Mesodermal cell (in vitro differentiated cells): Measurements from ENCODE around the gene TMEM91. TPM values are rescaled to one million over a fixed set of nuclear protein-coding genes. Genes with fewer than 3 reads are reported as not detected.
A peak's percentile ranks its signal among the peaks of the same experiment; 100 is the strongest.

ENCODE experiments used
- H3K27ac ChIP-seq: 2 replicates; pipeline ENCODE4 v1.7.0; 2013; ENCODE audit warnings: mild to moderate bottlenecking, low read depth, low read length, moderate library complexity; ENCODE audit not compliant: severe bottlenecking
- H3K36me3 ChIP-seq: 2 replicates; pipeline ENCODE4 v1.7.1; 2013; ENCODE audit warnings: mild to moderate bottlenecking, low read length, moderate library complexity; ENCODE audit not compliant: control insufficient read depth, insufficient read depth
- H3K4me1 ChIP-seq: one replicate; pipeline ENCODE4 v1.7.1; 2013; ENCODE audit warnings: mild to moderate bottlenecking, low read length; ENCODE audit not compliant: insufficient read depth, control insufficient read depth, poor library complexity, severe bottlenecking
- H3K4me3 ChIP-seq: 2 replicates; pipeline ENCODE4 v1.7.0; 2013; ENCODE audit warnings: low read length, control low read depth, mild to moderate bottlenecking; ENCODE audit not compliant: insufficient read depth, poor library complexity, severe bottlenecking; ENCODE audit errors: extremely low read depth
- H3K9me3 ChIP-seq: 2 replicates; pipeline ENCODE4 v1.7.1; 2013; ENCODE audit warnings: mild to moderate bottlenecking, low read length, moderate library complexity; ENCODE audit not compliant: control insufficient read depth
- WGBS, 2 experiments: methylation state at CpG; one replicate each; pipeline ENCODE4 v1.1.5; 2013; ENCODE audit warnings: missing lambda C conversion rate in 2 of 2; ENCODE audit not compliant: insufficient coverage in 2 of 2; 5-methylcytosine and 5-hydroxymethylcytosine counted together
- polyA plus RNA-seq, 2 experiments: library from polyadenylated mRNA; stranded (reverse); fragments of 50-300 nt; gene quantifications; one replicate each; pipeline ENCODE4 v1.2.3, GENCODE V29; 2013

The TMEM91 gene
- 11.1 TPM for polyA plus RNA-seq (2013, experiment 1 of 2)
- 7.8 TPM for polyA plus RNA-seq (2013, experiment 2 of 2)

DNA sequence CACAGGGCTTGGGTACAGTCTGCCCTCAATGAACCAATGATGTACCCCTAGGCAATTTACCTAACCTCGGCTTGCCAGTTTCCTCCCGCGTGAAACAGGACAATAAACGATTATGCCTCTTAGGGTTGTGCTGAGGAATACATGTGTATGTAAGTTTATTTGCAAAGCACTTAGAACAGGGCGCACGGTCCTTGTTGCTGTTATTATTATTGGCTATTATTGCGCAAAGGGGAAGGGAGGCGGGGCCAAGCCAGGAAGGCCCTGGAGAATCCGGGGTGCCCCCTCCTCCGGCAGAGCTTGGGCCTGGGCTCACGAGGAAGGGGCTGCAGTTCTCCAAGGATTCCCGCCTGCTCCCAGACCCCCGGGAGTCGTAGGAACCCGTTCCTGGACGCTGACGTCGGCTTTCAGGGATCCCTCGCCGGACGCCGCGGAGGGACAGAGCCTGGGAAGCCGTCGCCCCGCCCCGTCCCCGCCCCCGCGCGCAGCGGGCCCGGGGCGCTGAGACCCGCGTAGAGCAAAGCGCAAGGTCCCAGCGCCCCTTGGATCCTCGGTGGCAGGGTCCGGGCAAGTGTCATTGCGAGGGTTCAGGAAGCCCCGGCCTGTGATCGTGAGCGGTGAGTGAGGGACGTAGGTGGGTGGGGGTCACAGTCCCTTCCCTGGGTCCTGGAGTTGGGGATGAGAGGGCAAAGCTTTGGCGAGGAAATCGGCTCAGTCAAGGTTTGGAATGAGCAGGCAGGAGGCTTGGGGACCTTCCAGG is at the start of gene TMEM91:
TMEM91 (plus strand) TSS at position 293 of the 757 bp plus-strand sequence. CDS start 1,777 bp downstream, outside the sequence.
- peak within 1 kb of the TSS; percentile 29 for H3K27ac ChIP-seq
- no peaks in the 10 kb centered on the region for H3K4me1 ChIP-seq
- peak within 1 kb of the TSS; percentile 44 for H3K4me3 ChIP-seq
- H3K9me3 ChIP-seq, result no peaks in the 10 kb centered on the region
- peaks cover 3% of the 10 kb centered on the region for H3K36me3 ChIP-seq
- 4 to 6% methylated on average over 34 to 45 of the region's 47 CpGs for WGBS, 2 experiments

DNA sequence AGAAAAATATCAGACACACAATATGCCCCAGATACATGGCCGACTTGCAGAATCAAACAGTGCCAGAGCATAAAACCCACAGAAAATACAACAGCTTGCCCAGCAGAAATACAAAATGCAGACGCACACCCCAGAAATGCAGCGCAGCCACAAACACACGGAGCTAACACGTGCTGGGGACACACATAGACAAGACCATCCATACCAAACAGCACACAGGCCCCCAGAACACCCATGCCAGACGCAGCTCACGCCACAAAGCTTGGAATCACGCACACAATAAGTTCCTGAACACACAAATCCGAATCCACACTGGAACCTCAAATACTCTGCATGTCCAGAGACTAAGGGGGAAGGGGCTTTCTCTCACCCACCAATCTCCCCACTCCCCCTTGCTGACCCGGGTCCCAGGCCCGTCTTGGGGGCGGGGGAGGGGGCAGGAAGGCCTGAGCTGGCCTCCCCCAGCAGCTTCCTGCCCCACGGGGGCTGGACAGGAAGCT is 49.2 kb upstream of the TMEM91 start:
- Histone ChIP-seq H3K9me3 (no peaks in the 10 kb centered on the region), H3K4me1 (peaks cover 63% of the 10 kb centered on the region), H3K36me3 (peaks cover 55% of the 10 kb centered on the region), H3K27ac (peak overlapping the region; percentile 99), H3K4me3 (no peak overlapping the region)
- WGBS, 2 experiments, result 66 to 78% methylated on average over 5 to 7 of the region's 13 CpGs

DNA sequence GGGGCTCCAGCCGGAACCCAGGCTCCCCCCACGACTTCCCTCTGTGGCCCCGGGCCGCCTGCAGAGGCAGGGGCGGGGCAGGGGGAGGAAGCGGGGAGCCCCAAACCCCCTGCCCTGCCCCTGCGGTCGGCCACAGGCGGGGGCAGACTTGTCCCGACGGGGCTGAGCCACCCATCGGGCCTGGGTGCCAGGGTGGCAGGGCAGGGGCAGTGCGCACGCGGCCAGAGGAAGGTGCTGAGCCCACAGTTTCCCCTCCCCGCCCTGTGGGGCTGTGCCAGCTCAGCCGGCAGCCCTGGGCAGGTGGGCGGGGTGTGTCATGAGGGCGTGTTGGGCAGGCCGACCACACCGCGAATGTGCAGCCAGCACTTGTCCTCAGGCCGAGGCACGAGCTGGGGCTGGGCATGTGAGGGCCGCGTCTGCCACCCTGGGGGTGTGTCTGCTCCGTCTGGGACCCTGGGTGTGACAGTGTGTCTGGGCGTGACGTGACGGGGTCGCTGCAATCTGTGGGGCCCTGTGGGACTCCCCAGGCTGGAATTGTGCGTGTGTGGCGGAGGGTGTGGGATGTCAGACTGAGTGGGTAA is 48.7 kb upstream of the TMEM91 start:
- peak overlapping the region; percentile 99 for H3K27ac ChIP-seq
- 75 to 79% methylated on average over 21 to 29 of the region's 33 CpGs for WGBS, 2 experiments
- H3K9me3 ChIP-seq, result no peaks in the 10 kb centered on the region
- H3K36me3 ChIP-seq, result peaks cover 55% of the 10 kb centered on the region
- H3K4me3 ChIP-seq, result no peak overlapping the region
- peaks cover 58% of the 10 kb centered on the region for H3K4me1 ChIP-seq

DNA sequence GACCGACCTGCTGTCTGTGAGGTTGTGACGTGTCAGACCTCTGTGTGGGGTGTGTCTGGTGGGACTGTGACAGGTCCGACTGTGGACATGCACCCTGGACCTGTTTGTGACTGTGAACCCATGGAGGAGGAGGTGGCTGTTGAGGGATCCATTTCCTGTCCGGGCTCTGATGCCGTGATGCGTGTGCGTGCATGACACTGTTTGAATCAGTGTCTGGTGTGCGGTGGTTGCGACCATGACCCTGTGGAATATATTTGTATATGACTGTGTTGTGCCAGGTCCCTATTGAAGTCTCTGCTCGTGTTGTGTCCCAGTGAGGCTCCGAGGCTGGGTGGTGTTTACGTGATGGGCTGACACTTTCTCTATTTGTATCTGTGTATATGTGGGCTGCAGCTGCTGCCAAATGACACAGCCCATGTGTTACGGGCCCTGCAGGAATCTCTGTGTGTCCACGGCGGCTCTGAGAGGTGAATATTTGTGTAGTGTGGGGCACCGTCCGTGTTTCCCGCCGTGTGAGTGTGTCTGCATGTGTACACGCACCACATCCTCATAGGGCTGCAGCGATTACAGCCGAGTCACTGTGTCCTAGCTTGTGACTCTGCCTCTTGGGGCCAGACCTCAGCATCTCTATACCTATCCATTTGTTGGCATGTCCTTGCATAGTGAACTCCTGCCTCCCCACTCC is 48.0 kb upstream of the TMEM91 start:
- WGBS, 2 experiments, result 93 to 95% methylated on average over 20 to 22 of the region's 22 CpGs
- no peaks in the 10 kb centered on the region for H3K9me3 ChIP-seq
- peaks cover 60% of the 10 kb centered on the region for H3K36me3 ChIP-seq
- H3K4me1 ChIP-seq, result peaks cover 51% of the 10 kb centered on the region
- H3K27ac ChIP-seq, result peak overlapping the region; percentile 99
- H3K4me3 ChIP-seq, result no peak overlapping the region

DNA sequence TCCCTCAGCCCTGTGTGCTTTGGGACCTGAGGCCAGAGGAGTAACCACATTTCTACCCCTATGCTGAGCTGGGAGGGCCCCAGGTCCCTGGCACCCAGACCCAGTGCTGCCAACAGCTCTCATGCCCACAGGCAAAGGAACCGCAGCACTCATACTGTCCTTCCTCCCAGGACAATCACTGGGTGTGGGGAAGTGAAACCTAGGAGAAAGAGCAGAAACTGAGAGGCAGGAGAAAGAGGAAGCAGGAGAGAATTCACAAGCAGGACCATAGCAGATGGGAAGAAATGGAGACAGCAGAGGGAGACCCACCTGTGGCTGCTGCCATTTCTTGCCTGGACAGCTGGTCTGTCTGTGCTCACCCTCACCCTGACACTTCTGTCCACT is 47.5 kb upstream of the TMEM91 start:
- Histone ChIP-seq H3K27ac (peak overlapping the region; percentile 99), H3K9me3 (no peaks in the 10 kb centered on the region), H3K4me3 (no peak overlapping the region), H3K4me1 (peaks cover 48% of the 10 kb centered on the region), H3K36me3 (peaks cover 65% of the 10 kb centered on the region)
- no CpG with 5 or more reads among the region's 1 CpG for WGBS, 2 experiments

DNA sequence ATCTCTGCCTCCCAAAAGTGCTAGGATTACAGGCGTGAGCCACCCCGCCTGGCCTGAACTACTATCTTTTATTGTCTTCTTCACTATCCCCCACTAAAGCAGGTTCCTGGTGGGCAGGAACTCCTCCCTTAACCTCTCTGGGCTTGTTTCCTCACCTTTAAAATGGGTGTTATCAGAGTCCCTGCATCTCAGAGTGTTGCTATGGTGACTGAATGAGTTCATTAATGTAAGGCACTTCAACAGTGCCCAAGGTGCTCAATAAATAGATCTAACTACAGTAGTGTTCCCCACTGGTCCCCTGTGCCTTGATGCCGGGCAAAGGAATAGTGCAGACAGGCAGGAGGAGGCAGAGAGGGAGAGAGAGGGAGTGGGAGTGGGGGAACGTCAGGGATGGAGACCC is 45.9 kb upstream of the TMEM91 start:
- Histone ChIP-seq H3K4me3 (no peak overlapping the region), H3K9me3 (no peaks in the 10 kb centered on the region)
- WGBS, 2 experiments, result 93 to 100% methylated on average over 3 of the region's 4 CpGs

DNA sequence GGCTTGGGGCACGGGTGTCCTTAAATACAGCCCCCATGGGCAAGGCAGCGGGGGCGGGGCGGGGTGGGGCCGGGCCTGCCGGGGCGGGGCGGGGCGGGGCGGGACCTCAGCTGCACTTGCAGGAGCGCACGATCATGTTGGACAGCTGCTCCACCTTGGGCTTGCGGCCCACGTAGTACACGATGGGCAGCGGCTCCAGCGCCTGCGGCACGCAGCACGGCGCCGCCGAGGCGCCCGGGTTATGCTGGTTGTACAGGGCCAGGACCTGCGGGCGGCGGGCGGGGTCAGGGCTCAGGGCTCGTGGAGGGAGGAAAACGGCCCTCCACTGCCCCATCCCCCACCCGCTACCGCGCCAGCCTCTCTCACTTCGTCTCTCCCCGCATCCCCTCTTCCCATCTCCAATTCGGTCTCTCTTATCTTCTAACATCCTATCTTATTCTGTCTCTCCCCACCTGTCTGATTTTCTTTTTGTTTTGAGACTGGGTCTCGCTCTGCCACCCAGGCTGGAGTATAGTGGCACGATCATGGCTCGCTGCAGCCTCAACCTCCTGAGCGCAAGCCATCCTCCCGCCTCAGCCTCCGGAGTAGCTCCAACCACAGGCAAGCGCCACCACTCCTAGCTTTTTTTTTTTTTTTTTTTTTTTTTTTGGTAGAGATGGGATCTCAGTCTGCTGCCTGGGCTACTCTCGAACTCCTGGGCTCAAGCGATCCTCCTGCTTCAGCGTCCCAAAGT is 45.2 kb upstream of the TMEM91 start:
- 94 to 95% methylated on average over 22 to 35 of the region's 47 CpGs for WGBS, 2 experiments
- Histone ChIP-seq H3K9me3 (no peaks in the 10 kb centered on the region), H3K4me3 (no peak overlapping the region), H3K36me3 (peaks cover 79% of the 10 kb centered on the region), H3K27ac (no peak overlapping the region), H3K4me1 (peaks cover 33% of the 10 kb centered on the region)

More for the DNA sequence above, 45.9 kb upstream of the TMEM91 start:
- Histone ChIP-seq H3K27ac (no peak overlapping the region), H3K36me3 (peaks cover 74% of the 10 kb centered on the region), H3K4me1 (peaks cover 40% of the 10 kb centered on the region)

DNA sequence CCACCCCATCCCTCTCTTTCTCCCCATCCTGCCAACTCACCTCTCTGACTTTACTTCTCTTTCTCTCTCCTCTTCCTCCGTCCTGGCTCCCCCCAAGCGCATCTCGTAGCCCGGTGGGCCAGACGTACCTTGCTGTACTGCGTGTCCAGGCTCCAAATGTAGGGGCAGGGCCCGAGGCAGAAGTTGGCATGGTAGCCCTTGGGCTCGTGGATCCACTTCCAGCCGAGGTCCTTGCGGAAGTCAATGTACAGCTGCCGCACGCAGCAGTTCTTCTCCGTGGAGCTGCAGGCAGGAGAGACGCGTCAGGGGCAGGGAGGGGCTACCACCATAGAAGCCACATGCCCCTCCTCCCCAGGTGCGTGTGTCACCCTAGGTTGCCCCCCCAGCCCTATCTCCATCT is 44.3 kb upstream of the TMEM91 start:
- no peak overlapping the region for H3K27ac ChIP-seq
- H3K4me3 ChIP-seq, result no peak overlapping the region
- 94 to 96% methylated on average over 14 to 16 of the region's 16 CpGs for WGBS, 2 experiments
- H3K9me3 ChIP-seq, result no peaks in the 10 kb centered on the region
- H3K4me1 ChIP-seq, result peaks cover 24% of the 10 kb centered on the region
- peaks cover 85% of the 10 kb centered on the region for H3K36me3 ChIP-seq

DNA sequence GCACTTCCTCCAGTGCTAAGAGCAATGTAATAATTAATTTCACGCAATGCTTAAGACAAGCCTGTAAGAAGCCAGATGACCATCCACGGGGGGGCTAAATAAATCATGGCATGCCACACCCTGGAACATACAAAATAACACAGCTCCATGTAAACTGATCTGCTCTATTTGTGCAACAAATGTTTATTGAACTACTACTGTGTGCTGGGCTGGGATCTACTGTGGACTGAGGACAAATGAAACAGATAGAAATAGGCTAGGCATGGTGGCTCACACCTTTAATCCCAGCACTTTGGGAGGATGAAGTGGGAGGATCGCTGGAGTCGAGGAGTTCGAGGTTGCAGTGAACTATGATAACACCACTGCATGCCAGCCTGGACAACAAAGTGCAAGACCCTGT is 43.9 kb upstream of the TMEM91 start:
- H3K4me1 ChIP-seq, result peaks cover 20% of the 10 kb centered on the region
- WGBS, 2 experiments, result 98 to 100% methylated on average over 5 of the region's 5 CpGs
- H3K4me3 ChIP-seq, result no peak overlapping the region
- H3K36me3 ChIP-seq, result peaks cover 87% of the 10 kb centered on the region
- H3K27ac ChIP-seq, result no peak overlapping the region
- no peaks in the 10 kb centered on the region for H3K9me3 ChIP-seq

DNA sequence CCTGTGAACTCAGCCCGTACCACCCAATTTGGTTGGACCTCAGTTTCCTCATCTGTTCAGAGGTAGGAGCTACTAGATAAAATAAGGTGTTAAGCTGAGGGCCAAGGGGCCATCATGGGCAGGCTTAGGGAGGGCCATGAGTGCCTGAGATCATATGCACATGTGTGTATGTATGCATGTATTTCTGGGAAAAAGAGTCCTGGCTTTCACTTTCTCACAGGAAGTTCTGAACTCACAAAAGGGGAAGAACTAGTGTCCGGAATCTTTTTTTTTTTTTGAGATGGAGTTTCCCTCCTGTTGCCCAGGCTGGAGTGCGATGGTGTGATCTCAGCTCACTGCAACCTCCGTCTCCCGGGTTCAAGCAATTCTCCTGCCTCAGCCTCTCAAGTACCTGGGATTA is 41.5 kb upstream of the TMEM91 start:
- WGBS, 2 experiments, result 89 to 94% methylated on average over 2 to 5 of the region's 5 CpGs
- peaks cover 95% of the 10 kb centered on the region for H3K36me3 ChIP-seq

More for the DNA sequence above, 41.5 kb upstream of the TMEM91 start:
- Histone ChIP-seq H3K27ac (no peak overlapping the region), H3K4me1 (peaks cover 5% of the 10 kb centered on the region), H3K9me3 (no peaks in the 10 kb centered on the region), H3K4me3 (no peak overlapping the region)
